HG02759 (cell line): Measurements from ENCODE around the gene PDYN.
"Not testable (repeated sequence)": the region's sequence is repeated elsewhere in the genome, so short reads cannot be mapped to it uniquely, and the experiment has no call there.

Experiments
- ATAC-seq: cut with Tn5 transposase; IDR thresholded peaks from one replicate; pipeline ENCODE4 v1.9.1; 2021; ENCODE audit warnings: mild to moderate bottlenecking, moderate library complexity; ENCODE audit not compliant: unreplicated experiment

Gene PDYN

GRCh38 chr20:1993986-1994385 lies at the start of gene PDYN:
Gene PDYN (minus strand): TSS chr20:1994058. CDS start chr20:1983084, 10,974 bp downstream.
- no peak for ATAC-seq

- ATAC-seq, result no peak
Measured at GRCh38 chr20:2042400-2042799, 48.5 kb upstream of the PDYN start.

- ATAC-seq, result no peak
Measured at GRCh38 chr20:2038161-2038560, 44.3 kb upstream of the PDYN start.

GRCh38 chr20:2037296-2037914 lies 43.5 kb upstream of the PDYN start:
- ATAC-seq, result no peak

GRCh38 chr20:2036357-2036756 lies 42.5 kb upstream of the PDYN start:
- not testable (repeated sequence) for ATAC-seq

GRCh38 chr20:2032168-2032567 lies 38.3 kb upstream of the PDYN start:
- no peak for ATAC-seq

GRCh38 chr20:2026514-2026913 lies 32.7 kb upstream of the PDYN start:
- no peak for ATAC-seq

GRCh38 chr20:2026004-2026403 lies 32.1 kb upstream of the PDYN start:
- no peak for ATAC-seq

- ATAC-seq, result no peak
Measured at GRCh38 chr20:2023151-2023550, 29.3 kb upstream of the PDYN start.

- no peak for ATAC-seq
Measured at GRCh38 chr20:2022163-2022562, 28.3 kb upstream of the PDYN start.

- no peak for ATAC-seq
Measured at GRCh38 chr20:2010533-2010932, 16.7 kb upstream of the PDYN start.

- no peak for ATAC-seq
Measured at GRCh38 chr20:2006452-2007361, 12.8 kb upstream of the PDYN start.

GRCh38 chr20:2005831-2006426 lies 12.1 kb upstream of the PDYN start:
- ATAC-seq, result no peak

- no peak for ATAC-seq
Measured at GRCh38 chr20:2005359-2005758, 11.5 kb upstream of the PDYN start.

- no peak for ATAC-seq
Measured at GRCh38 chr20:2004171-2004570, 10.3 kb upstream of the PDYN start.

- no peak for ATAC-seq
Measured at GRCh38 chr20:2002365-2002764, 8.5 kb upstream of the PDYN start.

GRCh38 chr20:2001119-2001518 lies 7.3 kb upstream of the PDYN start:
- no peak for ATAC-seq

GRCh38 chr20:2000285-2000684 lies 6.4 kb upstream of the PDYN start:
- ATAC-seq, result no peak

GRCh38 chr20:1998715-1999114 lies 4.9 kb upstream of the PDYN start:
- no peak for ATAC-seq

GRCh38 chr20:1998193-1998520 lies 4.3 kb upstream of the PDYN start:
- ATAC-seq, result no peak

- ATAC-seq, result no peak
Measured at GRCh38 chr20:1997483-1998192, 3.8 kb upstream of the PDYN start.
